ENCODE measurements around the gene RIF1.
A peak's percentile ranks its signal among the peaks of the same experiment; 100 is the strongest.

RIF1 gene

GRCh38 chr2:151409601-151410484 is at the start of gene RIF1:
TSS of gene RIF1 (plus strand) at chr2:151409902. CDS start at chr2:151410424, 522 bp downstream.
- Histone ChIP-seq H3K4me1 (ENCODE audit: control insufficient read depth, insufficient read depth, low read length) (0 out of 2 replicates have a peak, but pooled peaks cover 2% of the 10 kb centered on the region), H3K27me3 (ENCODE audit: control insufficient read depth, insufficient read depth, low read length) (no peaks in the 10 kb centered on the region), H3K4me3 (ENCODE audit: low read depth, low read length) (peak within 1 kb of the TSS; percentile 96), H3K27ac (ENCODE audit: low read depth, low read length) (peak within 1 kb of the TSS; percentile 93), H3K9ac (ENCODE audit: low read length) (peak within 1 kb of the TSS; percentile 97), H3K36me3 (ENCODE audit: control insufficient read depth, insufficient read depth, low read length) (peaks cover 34% of the 10 kb centered on the region), H3K9me3 (ENCODE audit: control insufficient read depth, insufficient read depth, low read depth, low read length) (no peaks in the 10 kb centered on the region)

- Histone ChIP-seq H3K4me3 (ENCODE audit: low read depth, low read length) (no peak overlapping the region), H3K9me3 (ENCODE audit: control insufficient read depth, insufficient read depth, low read depth, low read length) (no peaks in the 10 kb centered on the region), H3K4me1 (ENCODE audit: control insufficient read depth, insufficient read depth, low read length) (peaks cover 15% of the 10 kb centered on the region; the same call in 1 of the 2 replicates), H3K36me3 (ENCODE audit: control insufficient read depth, insufficient read depth, low read length) (no peaks in the 10 kb centered on the region), H3K27ac (ENCODE audit: low read depth, low read length) (no peak overlapping the region), H3K9ac (ENCODE audit: low read length) (no peak overlapping the region), H3K27me3 (ENCODE audit: control insufficient read depth, insufficient read depth, low read length) (no peaks in the 10 kb centered on the region)
Measured at GRCh38 chr2:151361674-151362370, 47.9 kb upstream of the RIF1 start.

GRCh38 chr2:151363709-151364108 is 46.0 kb upstream of the RIF1 start:
- Histone ChIP-seq H3K4me1 (ENCODE audit: control insufficient read depth, insufficient read depth, low read length) (peaks cover 2% of the 10 kb centered on the region; the same call in 1 of the 2 replicates), H3K9ac (ENCODE audit: low read length) (no peak overlapping the region), H3K4me3 (ENCODE audit: low read depth, low read length) (no peak overlapping the region), H3K9me3 (ENCODE audit: control insufficient read depth, insufficient read depth, low read depth, low read length) (no peaks in the 10 kb centered on the region), H3K36me3 (ENCODE audit: control insufficient read depth, insufficient read depth, low read length) (no peaks in the 10 kb centered on the region), H3K27ac (ENCODE audit: low read depth, low read length) (no peak overlapping the region), H3K27me3 (ENCODE audit: control insufficient read depth, insufficient read depth, low read length) (no peaks in the 10 kb centered on the region)

- Histone ChIP-seq H3K4me3 (ENCODE audit: low read depth, low read length) (no peak overlapping the region), H3K36me3 (ENCODE audit: control insufficient read depth, insufficient read depth, low read length) (no peaks in the 10 kb centered on the region), H3K9me3 (ENCODE audit: control insufficient read depth, insufficient read depth, low read depth, low read length) (no peaks in the 10 kb centered on the region), H3K27ac (ENCODE audit: low read depth, low read length) (no peak overlapping the region), H3K9ac (ENCODE audit: low read length) (no peak overlapping the region), H3K4me1 (ENCODE audit: control insufficient read depth, insufficient read depth, low read length) (no peaks in the 10 kb centered on the region), H3K27me3 (ENCODE audit: control insufficient read depth, insufficient read depth, low read length) (no peaks in the 10 kb centered on the region)
Measured at GRCh38 chr2:151367571-151367970, 42.1 kb upstream of the RIF1 start.

GRCh38 chr2:151374436-151374835 is 35.3 kb upstream of the RIF1 start:
- Histone ChIP-seq H3K4me1 (ENCODE audit: control insufficient read depth, insufficient read depth, low read length) (peaks cover 9% of the 10 kb centered on the region), H3K27ac (ENCODE audit: low read depth, low read length) (no peak overlapping the region), H3K36me3 (ENCODE audit: control insufficient read depth, insufficient read depth, low read length) (no peaks in the 10 kb centered on the region), H3K9me3 (ENCODE audit: control insufficient read depth, insufficient read depth, low read depth, low read length) (0 out of 2 replicates have a peak, but pooled peaks cover 4% of the 10 kb centered on the region), H3K9ac (ENCODE audit: low read length) (no peak overlapping the region), H3K27me3 (ENCODE audit: control insufficient read depth, insufficient read depth, low read length) (no peaks in the 10 kb centered on the region), H3K4me3 (ENCODE audit: low read depth, low read length) (no peak overlapping the region)

GRCh38 chr2:151379169-151379568 is 30.5 kb upstream of the RIF1 start:
- Histone ChIP-seq H3K36me3 (ENCODE audit: control insufficient read depth, insufficient read depth, low read length) (no peaks in the 10 kb centered on the region), H3K4me3 (ENCODE audit: low read depth, low read length) (no peak overlapping the region), H3K27me3 (ENCODE audit: control insufficient read depth, insufficient read depth, low read length) (no peaks in the 10 kb centered on the region), H3K4me1 (ENCODE audit: control insufficient read depth, insufficient read depth, low read length) (peaks cover 3% of the 10 kb centered on the region), H3K9me3 (ENCODE audit: control insufficient read depth, insufficient read depth, low read depth, low read length) (0 out of 2 replicates have a peak, but pooled peaks cover 4% of the 10 kb centered on the region), H3K9ac (ENCODE audit: low read length) (no peak overlapping the region), H3K27ac (ENCODE audit: low read depth, low read length) (no peak overlapping the region)

- H3K9me3 ChIP-seq (ENCODE audit: control insufficient read depth, insufficient read depth, low read depth, low read length), result 0 out of 2 replicates have a peak, but pooled peaks cover 4% of the 10 kb centered on the region
- H3K4me1 ChIP-seq (ENCODE audit: control insufficient read depth, insufficient read depth, low read length), result no peaks in the 10 kb centered on the region
- H3K4me3 ChIP-seq (ENCODE audit: low read depth, low read length), result no peak overlapping the region
- no peak overlapping the region for H3K9ac ChIP-seq (ENCODE audit: low read length)
- no peak overlapping the region for H3K27ac ChIP-seq (ENCODE audit: low read depth, low read length)
- no peaks in the 10 kb centered on the region for H3K27me3 ChIP-seq (ENCODE audit: control insufficient read depth, insufficient read depth, low read length)
- H3K36me3 ChIP-seq (ENCODE audit: control insufficient read depth, insufficient read depth, low read length), result no peaks in the 10 kb centered on the region
Measured at GRCh38 chr2:151380580-151381235, 29.0 kb upstream of the RIF1 start.

GRCh38 chr2:151381266-151381665 is 28.4 kb upstream of the RIF1 start:
- H3K9ac ChIP-seq (ENCODE audit: low read length), result no peak overlapping the region

GRCh38 chr2:151388011-151388410 is 21.7 kb upstream of the RIF1 start:
- Histone ChIP-seq H3K27ac (ENCODE audit: low read depth, low read length) (no peak overlapping the region), H3K36me3 (ENCODE audit: control insufficient read depth, insufficient read depth, low read length) (no peaks in the 10 kb centered on the region), H3K4me3 (ENCODE audit: low read depth, low read length) (no peak overlapping the region), H3K9ac (ENCODE audit: low read length) (no peak overlapping the region), H3K4me1 (ENCODE audit: control insufficient read depth, insufficient read depth, low read length) (no peaks in the 10 kb centered on the region), H3K27me3 (ENCODE audit: control insufficient read depth, insufficient read depth, low read length) (no peaks in the 10 kb centered on the region), H3K9me3 (ENCODE audit: control insufficient read depth, insufficient read depth, low read depth, low read length) (0 out of 2 replicates have a peak, but pooled peaks cover 4% of the 10 kb centered on the region)

More at GRCh38 chr2:151381266-151381665, 28.4 kb upstream of the RIF1 start:
- no peaks in the 10 kb centered on the region for H3K27me3 ChIP-seq (ENCODE audit: control insufficient read depth, insufficient read depth, low read length)
- 0 out of 2 replicates have a peak, but pooled peaks cover 3% of the 10 kb centered on the region for H3K9me3 ChIP-seq (ENCODE audit: control insufficient read depth, insufficient read depth, low read depth, low read length)
- no peaks in the 10 kb centered on the region for H3K36me3 ChIP-seq (ENCODE audit: control insufficient read depth, insufficient read depth, low read length)
- H3K4me3 ChIP-seq (ENCODE audit: low read depth, low read length), result no peak overlapping the region
- H3K27ac ChIP-seq (ENCODE audit: low read depth, low read length), result no peak overlapping the region
- no peaks in the 10 kb centered on the region for H3K4me1 ChIP-seq (ENCODE audit: control insufficient read depth, insufficient read depth, low read length)

- Histone ChIP-seq H3K9ac (ENCODE audit: low read length) (no peak overlapping the region), H3K9me3 (ENCODE audit: control insufficient read depth, insufficient read depth, low read depth, low read length) (peaks cover 9% of the 10 kb centered on the region; the same call in 1 of the 2 replicates), H3K36me3 (ENCODE audit: control insufficient read depth, insufficient read depth, low read length) (no peaks in the 10 kb centered on the region), H3K27me3 (ENCODE audit: control insufficient read depth, insufficient read depth, low read length) (no peaks in the 10 kb centered on the region), H3K4me1 (ENCODE audit: control insufficient read depth, insufficient read depth, low read length) (no peaks in the 10 kb centered on the region), H3K4me3 (ENCODE audit: low read depth, low read length) (no peak overlapping the region), H3K27ac (ENCODE audit: low read depth, low read length) (no peak overlapping the region)
Measured at GRCh38 chr2:151391436-151391835, 18.3 kb upstream of the RIF1 start.
